ENCODE measurements around the gene FOSL1. TPM values are rescaled to one million over a fixed set of nuclear protein-coding genes. Genes with fewer than 3 reads are reported as not detected.

Gene FOSL1
- total RNA-seq, 1 experiment from 2014 or later, result 20.5 TPM

- 0 out of 2 replicates have a peak, but pooled peaks have one; percentile 42 for TF ChIP-seq FOXP1 (CRISPR knock-in tag; IDR thresholded peaks at IDR 0.05; ENCODE audit: borderline replicate concordance)
- no peak for TF ChIP-seq STAT6 (CRISPR knock-in tag; conservative IDR thresholded peaks at IDR 0.05; ENCODE audit: low read depth)
- TF ChIP-seq ZNF281 (CRISPR knock-in tag; IDR thresholded peaks at IDR 0.05), result no peak
- TF ChIP-seq GTF2I (CRISPR knock-in tag; conservative IDR thresholded peaks at IDR 0.05), result no peak
- no peak for TF ChIP-seq ZNF423 (CRISPR knock-in tag; IDR thresholded peaks at IDR 0.05)
- TF ChIP-seq SMAD4 (CRISPR knock-in tag; IDR thresholded peaks at IDR 0.05), result no peak
- Mint-ChIP-seq H3K27me3 (ENCODE audit: low read depth) (peaks cover 57% of the 10 kb centered on the region), H3K4me3 (peak overlapping the region; percentile 64), H3K9me3 (no peaks in the 10 kb centered on the region), H3K27ac (no peak overlapping the region; the same call in 1 of the 2 replicates), H3K36me3 (no peaks in the 10 kb centered on the region), H3K4me1 (peaks cover 10% of the 10 kb centered on the region)
- DNase-seq (ENCODE audit: low spot score) (peak; percentile 56), ATAC-seq (peak; percentile 7)
- ChIA-PET CTCF (interaction anchor here (0.9 to 16.6 kb wide), 9 partner anchors 9 to 152 kb away, joined by 3 to 539 read pairs (median 3); partner anchors contain the start of genes CCDC85B, CFL1, FIBP and MUS81), POLR2A (interaction anchor here (0.5 to 2.2 kb wide), 7 partner anchors 10 to 55 kb away, joined by 3 to 26 read pairs (median 4); partner anchors contain the start of genes CFL1, FIBP and MUS81)
Observed at GRCh38 chr11:65871811-65872548, 28.2 kb downstream of the FOSL1 start.

- no peak overlapping the region for H3K27ac Mint-ChIP-seq
- no peak for ATAC-seq
- POLR2A ChIA-PET, result interaction anchor here (0.8 to 2.2 kb wide), 5 partner anchors 9 to 18 kb away, joined by 3 to 26 read pairs (median 4); partner anchors contain the start of genes CFL1, FIBP and MUS81
Observed at GRCh38 chr11:65870706-65871681, 29.2 kb downstream of the FOSL1 start.

GRCh38 chr11:65870307-65870658 is 29.9 kb downstream of the FOSL1 start:
- H3K27me3 Mint-ChIP-seq (ENCODE audit: low read depth), result peaks cover 48% of the 10 kb centered on the region
- no peaks in the 10 kb centered on the region for H3K9me3 Mint-ChIP-seq
- no peak for ATAC-seq
- H3K36me3 Mint-ChIP-seq, result peaks cover 1% of the 10 kb centered on the region; the same call in 1 of the 2 replicates
- H3K27ac Mint-ChIP-seq, result no peak overlapping the region
- no peak overlapping the region for H3K4me3 Mint-ChIP-seq
- H3K4me1 Mint-ChIP-seq, result peaks cover 10% of the 10 kb centered on the region
- CTCF ChIA-PET, result interaction anchor here (1.2 to 16.6 kb wide), 3 partner anchors 10 to 90 kb away, joined by 4 to 539 read pairs (median 89); partner anchors contain the start of genes CCDC85B, CFL1, FIBP and MUS81
- no peak for DNase-seq (ENCODE audit: low spot score)
- POLR2A ChIA-PET, result interaction anchor here (1.2 to 3.1 kb wide), 2 partner anchors 11 to 20 kb away, joined by 3 to 19 read pairs; partner anchors contain the start of genes CFL1 and MUS81
- no peak for TF ChIP-seq SOX15 (CRISPR knock-in tag; IDR thresholded peaks at IDR 0.05)
- TF ChIP-seq ZNF281 (CRISPR knock-in tag; IDR thresholded peaks at IDR 0.05), result no peak
- no peak for TF ChIP-seq ERG (CRISPR knock-in tag; IDR thresholded peaks at IDR 0.05)
- TF ChIP-seq HMGXB4 (CRISPR knock-in tag; IDR thresholded peaks at IDR 0.05), result no peak
- TF ChIP-seq GRHL2 (CRISPR knock-in tag; IDR thresholded peaks at IDR 0.05; ENCODE audit: insufficient replicate concordance, severe bottlenecking), result no peak

More at GRCh38 chr11:65870706-65871681, 29.2 kb downstream of the FOSL1 start:
- Mint-ChIP-seq H3K4me1 (peaks cover 10% of the 10 kb centered on the region), H3K27me3 (ENCODE audit: low read depth) (peaks cover 52% of the 10 kb centered on the region), H3K36me3 (no peaks in the 10 kb centered on the region), H3K4me3 (0 out of 2 replicates have a peak overlapping the region, but pooled peaks have one; percentile 8), H3K9me3 (no peaks in the 10 kb centered on the region)
- CTCF ChIA-PET, result interaction anchor here (1.1 to 16.6 kb wide), 7 partner anchors 10 to 91 kb away, joined by 3 to 539 read pairs (median 4); partner anchors contain the start of genes CCDC85B, CFL1, FIBP and MUS81
- TF ChIP-seq OVOL2 (CRISPR knock-in tag; IDR thresholded peaks at IDR 0.05; ENCODE audit: borderline replicate concordance) (no peak), FOXK1 (CRISPR knock-in tag; IDR thresholded peaks at IDR 0.05) (no peak), JUN (CRISPR knock-in tag; IDR thresholded peaks at IDR 0.05) (no peak), MXD4 (CRISPR knock-in tag; IDR thresholded peaks at IDR 0.05; ENCODE audit: borderline replicate concordance) (no peak), CBFB (CRISPR knock-in tag; IDR thresholded peaks at IDR 0.05; ENCODE audit: low read depth) (no peak)
- no peak for DNase-seq (ENCODE audit: low spot score)
